GM12878 (cell line): ENCODE data around the gene TIMM50. TPM values are rescaled to one million over a fixed set of nuclear protein-coding genes. Genes with fewer than 3 reads are reported as not detected.

Experiments used
- ATAC-seq: fragments of 200-7000 bp; cut with Tn5 transposase; 3 replicates; pipeline ENCODE4 v1.9.1; 2020; ENCODE audit warnings: mild to moderate bottlenecking, moderate library complexity
- BruUV-seq: library from RNA; stranded (reverse); fragments of 400-500 nt; replicated peaks from 2 replicates; lab custom pipeline; 2021; lab: Mats Ljungman, UMichigan
- CTCF ChIA-PET: fragments of 300-600 bp; sonication (Branson Sonifier 250); formaldehyde crosslinking; extraction: SDS; loops from one replicate; lab custom pipeline; 2021; ENCODE audit warnings: inconsistent platforms; lab: Yijun Ruan, JAX
- POLR2A ChIA-PET: fragments of 350-600 bp; formaldehyde crosslinking; extraction: SDS; loops from one replicate; lab custom pipeline; 2021; ENCODE audit warnings: inconsistent platforms; lab: Charles Lee
- RAD21 ChIA-PET: fragments of 300-600 bp; sonication (Branson Sonifier 250); formaldehyde crosslinking; loops from one replicate; lab custom pipeline; 2023; ENCODE audit warnings: antibody characterized with exemption; ENCODE audit not compliant: unreplicated experiment; lab: Charles Lee
- SMC1A ChIA-PET: fragments of 300-600 bp; sonication (Branson Sonifier 250); formaldehyde crosslinking; loops from one replicate; lab custom pipeline; 2023; ENCODE audit not compliant: unreplicated experiment, uncharacterized antibody; lab: Charles Lee
- DNase-seq: peaks from one replicate; pipeline ENCODE4 v3.0.0-alpha.2; 2011; ENCODE audit warnings: low read depth, low spot score
- FAIRE-seq: peaks from 3 replicates; lab custom pipeline; 2011; peaks lifted over from hg19 to GRCh38; lab: Jason Lieb, UNC
- H2AFZ ChIP-seq: 2 replicates; pipeline ENCODE4 v1.6.0; 2011; ENCODE audit warnings: low read depth, low read length, control low read depth; ENCODE audit not compliant: control insufficient read depth
- H3K27ac ChIP-seq: 2 replicates; pipeline ENCODE4 v1.5.1; 2011; ENCODE audit warnings: control low read depth; ENCODE audit not compliant: control insufficient read depth, insufficient read depth
- H3K27me3 ChIP-seq, 2 experiments: replicated peaks in 1 of 2; 2 replicates each; pipeline versions ENCODE4 v1.6.0 to v1.6.1; 2011; ENCODE audit warnings: low read length in 1 of 2; ENCODE audit not compliant: control insufficient read depth in 2 of 2, insufficient read depth in 2 of 2
- H3K36me3 ChIP-seq, 2 experiments: 2 replicates each; pipeline ENCODE4 v1.5.1; 2011; ENCODE audit warnings: low read length in 1 of 2; ENCODE audit not compliant: control insufficient read depth in 2 of 2, insufficient read depth in 2 of 2
- H3K4me1 ChIP-seq: 2 replicates; pipeline ENCODE4 v1.6.1; 2011; ENCODE audit warnings: mild to moderate bottlenecking, low read length, moderate library complexity, mixed read lengths; ENCODE audit not compliant: control insufficient read depth, insufficient read depth
- H3K4me2 ChIP-seq: 2 replicates; pipeline ENCODE4 v1.6.0; 2011; ENCODE audit warnings: control low read depth; ENCODE audit not compliant: control insufficient read depth, insufficient read depth
- H3K4me3 ChIP-seq: fragments of 200-600 bp; sonication (generic); 2 replicates; pipeline ENCODE4 v1.5.1; 2016
- H3K79me2 ChIP-seq: 2 replicates; pipeline ENCODE4 v1.6.0; 2011; ENCODE audit warnings: low read length; ENCODE audit not compliant: control insufficient read depth, insufficient read depth
- H3K9ac ChIP-seq: 2 replicates; pipeline ENCODE4 v1.8.0; 2011; ENCODE audit warnings: low read length, control low read depth, mixed read lengths; ENCODE audit not compliant: control insufficient read depth, insufficient read depth
- H3K9me3 ChIP-seq: replicated peaks from 3 replicates; pipeline ENCODE4 v1.5.1; 2011; ENCODE audit warnings: mild to moderate bottlenecking, low read length; ENCODE audit not compliant: control insufficient read depth, insufficient read depth
- H4K20me1 ChIP-seq: 2 replicates; pipeline ENCODE4 v1.6.0; 2011; ENCODE audit not compliant: control insufficient read depth, insufficient read depth
- CHD1 ChIP-seq: IDR thresholded peaks from 2 replicates; pipeline ENCODE4 v1.6.1; 2012; ENCODE audit warnings: low read depth, low read length, improper control_type of control experiment
- IKZF2 ChIP-seq, 2 experiments: fragments of 450-650 bp; IDR thresholded peaks; 2 replicates each; pipeline ENCODE4 v1.6.1; 2017; ENCODE audit warnings: mild to moderate bottlenecking in 2 of 2, moderate library complexity in 2 of 2
- IRF3 ChIP-seq: fragments of 450-650 bp; IDR thresholded peaks from 2 replicates; pipeline ENCODE4 v1.6.1; 2014; ENCODE audit warnings: mild to moderate bottlenecking
- KDM1A ChIP-seq: fragments of 200-600 bp; sonication (generic); IDR thresholded peaks from 2 replicates; pipeline ENCODE4 v1.6.1; 2016; ENCODE audit warnings: borderline replicate concordance
- NR2F1 ChIP-seq: fragments of 450-650 bp; conservative IDR thresholded peaks from 2 replicates; pipeline ENCODE4 v1.6.1; 2017; ENCODE audit warnings: mild to moderate bottlenecking
- POLR2AphosphoS5 ChIP-seq: IDR thresholded peaks from 2 replicates; pipeline ENCODE4 v1.6.1; 2011; ENCODE audit warnings: mild to moderate bottlenecking, low read length, inconsistent platforms
- RAD21 ChIP-seq: IDR thresholded peaks from 2 replicates; pipeline ENCODE4 v1.6.1; 2011; ENCODE audit warnings: mild to moderate bottlenecking, low read depth, low read length, moderate library complexity; ENCODE audit not compliant: insufficient read depth
- RBBP5 ChIP-seq: fragments of 200-600 bp; sonication (generic); conservative IDR thresholded peaks from 2 replicates; pipeline ENCODE4 v1.6.1; 2016
- RELA ChIP-seq: fragments of 450-650 bp; IDR thresholded peaks from 2 replicates; pipeline ENCODE4 v1.8.0; 2014; ENCODE audit warnings: borderline replicate concordance; ENCODE audit not compliant: partially characterized antibody
- SMARCA5 ChIP-seq: fragments of 450-650 bp; IDR thresholded peaks from 2 replicates; pipeline ENCODE4 v1.6.1; 2017; ENCODE audit warnings: mild to moderate bottlenecking
- ZNF217 ChIP-seq: fragments of 450-650 bp; IDR thresholded peaks from 2 replicates; pipeline ENCODE4 v1.6.1; 2017; ENCODE audit warnings: antibody characterized with exemption, mild to moderate bottlenecking
- WGBS: methylation state at CpG from one replicate; pipeline ENCODE4 v1.1.6; 2016; ENCODE audit warnings: low lambda C conversion rate; ENCODE audit not compliant: insufficient replicate concordance, insufficient coverage; ENCODE audit errors: missing lambda C conversion rate; 5-methylcytosine and 5-hydroxymethylcytosine counted together
- in situ Hi-C: fragments of 300-500 bp; cut with MboI; formaldehyde crosslinking; loops from 9 replicates; pipeline ENCODE4 v1.14.3; 2018; ENCODE audit warnings: mixed read lengths
- intact Hi-C: fragments of 100-400 bp; cut with micrococcal nuclease; formaldehyde crosslinking; loops from one replicate; pipeline ENCODE4 v1.14.2; 2022; ENCODE audit not compliant: unreplicated experiment
- polyA plus RNA-seq, 11 experiments: library from polyadenylated mRNA; depleted of rRNA in 4 of 11; unstranded in 6 of 11; stranded (reverse) in 5 of 11; fragments of >200 nt; fragmentation: Nextera tagmentation in 4 of 11; fragmentation: Illumina TruSeq in 1 of 11; extraction: Ambion mirVana in 4 of 11; extraction: Trizol in 1 of 11; gene quantifications; 1 replicate in 1 of 11; 2 replicates in 10 of 11; pipeline versions ENCODE4 v1.2.1 to v1.2.3, GENCODE V29; 2011 to 2016; ENCODE audit warnings: inconsistent platforms in 2 of 11, missing spikeins in 2 of 11, low read depth in 1 of 11
- total RNA-seq, 4 experiments: library from RNA; depleted of rRNA in 3 of 4; stranded (reverse); fragments of >200 nt in 3 of 4; fragmentation: Illumina TruSeq in 1 of 4; extraction: Trizol in 1 of 4; gene quantifications; 2 replicates each; pipeline versions ENCODE4 v1.2.1 to v1.2.3, GENCODE V29; 2013 to 2021
- TF ChIP-seq, protein P1 (sequence below): fragments of 450-650 bp; IDR thresholded peaks from 2 replicates; pipeline ENCODE4 v1.6.1; 2018; ENCODE audit warnings: mild to moderate bottlenecking, low read depth, moderate library complexity; ENCODE audit not compliant: partially characterized antibody
- TF ChIP-seq, protein P2 (sequence below): fragments of 450-650 bp; conservative IDR thresholded peaks from 2 replicates; pipeline ENCODE4 v1.6.1; 2017; ENCODE audit warnings: mild to moderate bottlenecking, moderate library complexity

TIMM50 gene
- total and polyA plus RNA-seq, 10 of the 15 experiments (the other 5 are each of a cell fraction or from before 2014, with no cell fraction given) = 15.6 to 146 (median 101) TPM

DNA sequence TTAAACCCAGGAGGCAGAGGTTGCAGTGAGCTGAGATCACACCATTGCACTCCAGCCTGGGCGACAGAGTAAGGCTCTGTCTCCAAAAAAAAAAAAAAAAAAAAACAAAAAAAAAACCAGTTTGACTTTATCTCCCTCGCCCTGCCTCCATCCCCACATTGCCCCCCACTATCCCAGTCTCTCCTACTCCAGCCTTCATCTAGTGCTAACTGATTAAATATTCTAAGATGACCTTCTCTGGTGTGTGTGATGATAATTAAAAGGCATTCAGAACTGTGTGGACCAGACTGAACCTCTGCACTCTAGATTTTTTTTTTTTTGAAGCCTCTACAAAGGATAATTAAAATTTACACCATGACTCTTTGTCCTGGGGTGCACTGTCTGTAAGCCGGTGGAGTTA, 12.2 kb downstream of the TIMM50 start:
- ChIA-PET RAD21 (no interaction called here), POLR2A (no interaction called here), SMC1A (interaction anchor here (0.8 to 1.2 kb wide), 2 partner anchors 42 to 52 kb away, joined by 3 read pairs; no protein-coding TSS in a partner anchor), CTCF (no interaction called here)
- no peak overlapping the region for H3K9ac ChIP-seq
- no peak overlapping the region for H2AFZ ChIP-seq
- no peak overlapping the region for H3K27ac ChIP-seq
- intact Hi-C loops (no loop called here), in situ Hi-C loops (no loop called here)
- ATAC-seq = no peak
- H3K9me3 ChIP-seq = no peaks in the 10 kb centered on the region
- WGBS = 66% methylated on average over 2 of the region's 3 CpGs
- H3K4me2 ChIP-seq = no peak overlapping the region
- no peak for TF ChIP-seq IKZF2 (IDR thresholded peaks at IDR 0.05)
- no peaks in the 10 kb centered on the region for H4K20me1 ChIP-seq
- no TSS peak for BruUV-seq
- H3K4me3 ChIP-seq = no peak overlapping the region
- FAIRE-seq = no peak
- no peak for DNase-seq
- no peaks in the 10 kb centered on the region for H3K79me2 ChIP-seq
- peaks cover 0 to 3% of the 10 kb centered on the region in 2 experiments; a peak in 1 of 4 replicates for H3K27me3 ChIP-seq
- peaks cover 2% of the 10 kb centered on the region; the same call in 1 of the 2 replicates for H3K4me1 ChIP-seq
- peaks cover 14 to 18% of the 10 kb centered on the region in 2 experiments; a peak in 3 of 4 replicates for H3K36me3 ChIP-seq

DNA sequence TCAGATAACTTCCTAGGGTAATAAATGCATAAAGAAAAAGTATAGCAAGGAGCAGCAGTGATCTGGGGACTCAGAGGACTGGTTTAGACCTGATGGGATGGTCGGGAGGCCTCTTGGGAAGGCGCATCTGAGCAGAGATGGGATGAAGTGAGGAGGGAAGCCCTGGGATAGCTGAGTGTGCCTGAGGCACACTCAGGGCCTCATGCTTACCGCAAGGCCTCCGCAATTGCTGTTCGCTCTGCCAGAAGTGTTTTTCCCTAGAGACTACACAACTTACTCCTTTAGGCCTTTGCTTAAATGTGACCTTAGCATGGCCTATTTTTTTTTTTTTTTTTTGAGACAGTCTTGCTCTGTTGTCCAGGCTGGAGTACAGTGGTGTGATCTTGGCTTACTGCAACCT, 14.0 kb downstream of the TIMM50 start:
- Histone ChIP-seq H3K36me3 (peaks cover 2 to 5% of the 10 kb centered on the region in 2 experiments; a peak in 1 of 4 replicates), H3K4me1 (peaks cover 10% of the 10 kb centered on the region), H3K9ac (no peak overlapping the region), H3K4me3 (no peak overlapping the region), H4K20me1 (no peaks in the 10 kb centered on the region), H2AFZ (no peak overlapping the region), H3K27ac (no peak overlapping the region), H3K9me3 (no peaks in the 10 kb centered on the region), H3K27me3 (peaks cover 0 to 19% of the 10 kb centered on the region in 2 experiments; a peak in 2 of 4 replicates), H3K79me2 (no peaks in the 10 kb centered on the region), H3K4me2 (no peak overlapping the region)
- BruUV-seq = no TSS peak
- FAIRE-seq = no peak
- no peak for DNase-seq
- ChIA-PET SMC1A (no interaction called here), RAD21 (no interaction called here), POLR2A (no interaction called here), CTCF (interaction anchor here (0.6 kb wide), 1 partner anchor 20 kb away, joined by 3 read pairs; no protein-coding TSS in a partner anchor)
- WGBS = 90% methylated on average over 5 of the region's 5 CpGs
- in situ Hi-C loops = no loop called here
- intact Hi-C loops = loop anchor here (5.0 kb wide), 1 partner anchor 47 kb away; the partner anchor contains the start of gene SUPT5H
- ATAC-seq = no peak
- TF ChIP-seq, protein P1, sequence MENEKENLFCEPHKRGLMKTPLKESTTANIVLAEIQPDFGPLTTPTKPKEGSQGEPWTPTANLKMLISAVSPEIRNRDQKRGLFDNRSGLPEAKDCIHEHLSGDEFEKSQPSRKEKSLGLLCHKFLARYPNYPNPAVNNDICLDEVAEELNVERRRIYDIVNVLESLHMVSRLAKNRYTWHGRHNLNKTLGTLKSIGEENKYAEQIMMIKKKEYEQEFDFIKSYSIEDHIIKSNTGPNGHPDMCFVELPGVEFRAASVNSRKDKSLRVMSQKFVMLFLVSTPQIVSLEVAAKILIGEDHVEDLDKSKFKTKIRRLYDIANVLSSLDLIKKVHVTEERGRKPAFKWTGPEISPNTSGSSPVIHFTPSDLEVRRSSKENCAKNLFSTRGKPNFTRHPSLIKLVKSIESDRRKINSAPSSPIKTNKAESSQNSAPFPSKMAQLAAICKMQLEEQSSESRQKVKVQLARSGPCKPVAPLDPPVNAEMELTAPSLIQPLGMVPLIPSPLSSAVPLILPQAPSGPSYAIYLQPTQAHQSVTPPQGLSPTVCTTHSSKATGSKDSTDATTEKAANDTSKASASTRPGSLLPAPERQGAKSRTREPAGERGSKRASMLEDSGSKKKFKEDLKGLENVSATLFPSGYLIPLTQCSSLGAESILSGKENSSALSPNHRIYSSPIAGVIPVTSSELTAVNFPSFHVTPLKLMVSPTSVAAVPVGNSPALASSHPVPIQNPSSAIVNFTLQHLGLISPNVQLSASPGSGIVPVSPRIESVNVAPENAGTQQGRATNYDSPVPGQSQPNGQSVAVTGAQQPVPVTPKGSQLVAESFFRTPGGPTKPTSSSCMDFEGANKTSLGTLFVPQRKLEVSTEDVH = no peak
- TF ChIP-seq ZNF217 (no peak), POLR2AphosphoS5 (no peak), NR2F1 (no peak), RAD21 (no peak), RELA (no peak), IRF3 (no peak), KDM1A (no peak), SMARCA5 (no peak), RBBP5 (no peak), CHD1 (no peak)
- TF ChIP-seq, protein P2, sequence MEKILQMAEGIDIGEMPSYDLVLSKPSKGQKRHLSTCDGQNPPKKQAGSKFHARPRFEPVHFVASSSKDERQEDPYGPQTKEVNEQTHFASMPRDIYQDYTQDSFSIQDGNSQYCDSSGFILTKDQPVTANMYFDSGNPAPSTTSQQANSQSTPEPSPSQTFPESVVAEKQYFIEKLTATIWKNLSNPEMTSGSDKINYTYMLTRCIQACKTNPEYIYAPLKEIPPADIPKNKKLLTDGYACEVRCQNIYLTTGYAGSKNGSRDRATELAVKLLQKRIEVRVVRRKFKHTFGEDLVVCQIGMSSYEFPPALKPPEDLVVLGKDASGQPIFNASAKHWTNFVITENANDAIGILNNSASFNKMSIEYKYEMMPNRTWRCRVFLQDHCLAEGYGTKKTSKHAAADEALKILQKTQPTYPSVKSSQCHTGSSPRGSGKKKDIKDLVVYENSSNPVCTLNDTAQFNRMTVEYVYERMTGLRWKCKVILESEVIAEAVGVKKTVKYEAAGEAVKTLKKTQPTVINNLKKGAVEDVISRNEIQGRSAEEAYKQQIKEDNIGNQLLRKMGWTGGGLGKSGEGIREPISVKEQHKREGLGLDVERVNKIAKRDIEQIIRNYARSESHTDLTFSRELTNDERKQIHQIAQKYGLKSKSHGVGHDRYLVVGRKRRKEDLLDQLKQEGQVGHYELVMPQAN = no peak
